Effector memory CD4-positive, alpha-beta T cell (primary cell): Measurements from ENCODE around the gene IRF1.

Source experiments
- DNase-seq, 3 donors: peaks; one replicate each; pipeline ENCODE4 v3.0.0-alpha.2; 2020
- H3K27ac ChIP-seq: 2 replicates; pipeline ENCODE4 v1.7.0; 2013; ENCODE audit warnings: mild to moderate bottlenecking, low read length, moderate library complexity; ENCODE audit not compliant: insufficient read depth, poor library complexity, severe bottlenecking
- H3K27me3 ChIP-seq: replicated peaks from 2 replicates; pipeline ENCODE4 v1.7.0; 2013; ENCODE audit warnings: mild to moderate bottlenecking, low read length; ENCODE audit not compliant: insufficient read depth, control insufficient read depth, poor library complexity, severe bottlenecking
- H3K36me3 ChIP-seq: 2 replicates; pipeline ENCODE4 v1.7.0; 2013; ENCODE audit warnings: mild to moderate bottlenecking, low read length, moderate library complexity; ENCODE audit not compliant: control insufficient read depth, insufficient read depth
- H3K4me1 ChIP-seq: 2 replicates; pipeline ENCODE4 v1.7.0; 2013; ENCODE audit warnings: low read length, mild to moderate bottlenecking; ENCODE audit not compliant: control insufficient read depth, insufficient read depth, poor library complexity, severe bottlenecking
- H3K4me3 ChIP-seq: 2 replicates; pipeline ENCODE4 v1.7.0; 2013; ENCODE audit warnings: low read length, low read depth, mild to moderate bottlenecking; ENCODE audit not compliant: insufficient read depth, poor library complexity, severe bottlenecking
- H3K9me3 ChIP-seq: 2 replicates; pipeline ENCODE4 v1.7.0; 2013; ENCODE audit warnings: mild to moderate bottlenecking, low read length, moderate library complexity; ENCODE audit not compliant: control insufficient read depth
- total RNA-seq, 3 donors: gene quantifications; one replicate each; lab custom pipeline; 2026; lab: John Stamatoyannopoulos, UW

The IRF1 gene
- 1,284 to 2,205 (median 2,073) reads per million in 3 donors for total RNA-seq

GRCh38 chr5:132490484-132491367, at the start of gene IRF1:
Gene IRF1, minus strand, starts transcription at chr5:132490773. Its CDS starts 1,295 bp downstream, at chr5:132489478.
- peaks cover 74% of the 10 kb centered on the region for H3K4me1 ChIP-seq
- no peaks in the 10 kb centered on the region for H3K27me3 ChIP-seq
- H3K4me3 ChIP-seq, result peak within 1 kb of the TSS; percentile 97
- peak; percentile 97 to 98 (median 97) for DNase-seq
- H3K36me3 ChIP-seq, result peaks cover 43% of the 10 kb centered on the region
- peak within 1 kb of the TSS; percentile 100 for H3K27ac ChIP-seq
- no peaks in the 10 kb centered on the region for H3K9me3 ChIP-seq

GRCh38 chr5:132540149-132540548, 49.6 kb upstream of the IRF1 start:
- no peaks in the 10 kb centered on the region for H3K9me3 ChIP-seq
- no peaks in the 10 kb centered on the region for H3K27me3 ChIP-seq
- H3K27ac ChIP-seq, result no peak overlapping the region
- no peaks in the 10 kb centered on the region for H3K36me3 ChIP-seq
- H3K4me3 ChIP-seq, result no peak overlapping the region
- DNase-seq, result no peak
- H3K4me1 ChIP-seq, result no peaks in the 10 kb centered on the region

GRCh38 chr5:132539716-132540115, 49.1 kb upstream of the IRF1 start:
- H3K27ac ChIP-seq, result no peak overlapping the region
- no peaks in the 10 kb centered on the region for H3K36me3 ChIP-seq
- H3K9me3 ChIP-seq, result no peaks in the 10 kb centered on the region
- DNase-seq, result no peak
- no peaks in the 10 kb centered on the region for H3K27me3 ChIP-seq
- H3K4me3 ChIP-seq, result no peak overlapping the region
- no peaks in the 10 kb centered on the region for H3K4me1 ChIP-seq

GRCh38 chr5:132530946-132531345, 40.4 kb upstream of the IRF1 start:
- no peak overlapping the region for H3K4me3 ChIP-seq
- no peak overlapping the region for H3K27ac ChIP-seq
- no peaks in the 10 kb centered on the region for H3K9me3 ChIP-seq
- H3K27me3 ChIP-seq, result no peaks in the 10 kb centered on the region
- H3K4me1 ChIP-seq, result peaks cover 10% of the 10 kb centered on the region
- no peaks in the 10 kb centered on the region for H3K36me3 ChIP-seq
- no peak for DNase-seq

- Histone ChIP-seq H3K27ac (no peak overlapping the region), H3K27me3 (no peaks in the 10 kb centered on the region), H3K4me1 (peaks cover 10% of the 10 kb centered on the region), H3K9me3 (no peaks in the 10 kb centered on the region), H3K4me3 (no peak overlapping the region), H3K36me3 (no peaks in the 10 kb centered on the region)
- DNase-seq, result no peak
These were observed 38.5 kb upstream of the IRF1 start for GRCh38 chr5:132528866-132529634.

GRCh38 chr5:132528021-132528420, 37.4 kb upstream of the IRF1 start:
- DNase-seq, result no peak
- Histone ChIP-seq H3K4me3 (no peak overlapping the region), H3K36me3 (no peaks in the 10 kb centered on the region), H3K27me3 (no peaks in the 10 kb centered on the region), H3K4me1 (peaks cover 10% of the 10 kb centered on the region), H3K9me3 (no peaks in the 10 kb centered on the region), H3K27ac (no peak overlapping the region)

GRCh38 chr5:132526974-132527564, 36.5 kb upstream of the IRF1 start:
- H3K27ac ChIP-seq, result no peak overlapping the region
- no peaks in the 10 kb centered on the region for H3K36me3 ChIP-seq
- H3K4me3 ChIP-seq, result no peak overlapping the region
- no peak for DNase-seq
- peaks cover 10% of the 10 kb centered on the region for H3K4me1 ChIP-seq
- no peaks in the 10 kb centered on the region for H3K27me3 ChIP-seq
- H3K9me3 ChIP-seq, result no peaks in the 10 kb centered on the region

GRCh38 chr5:132526290-132526973, 35.9 kb upstream of the IRF1 start:
- no peak overlapping the region for H3K4me3 ChIP-seq
- no peaks in the 10 kb centered on the region for H3K36me3 ChIP-seq
- peak in 1 of 3 donors; percentile 3 for DNase-seq
- H3K9me3 ChIP-seq, result no peaks in the 10 kb centered on the region
- H3K4me1 ChIP-seq, result peaks cover 10% of the 10 kb centered on the region
- no peaks in the 10 kb centered on the region for H3K27me3 ChIP-seq
- no peak overlapping the region for H3K27ac ChIP-seq

- no peaks in the 10 kb centered on the region for H3K27me3 ChIP-seq
- peaks cover 12% of the 10 kb centered on the region for H3K4me1 ChIP-seq
- no peaks in the 10 kb centered on the region for H3K9me3 ChIP-seq
- no peaks in the 10 kb centered on the region for H3K36me3 ChIP-seq
- DNase-seq, result no peak
- no peak overlapping the region for H3K4me3 ChIP-seq
- no peak overlapping the region for H3K27ac ChIP-seq
These were observed 34.7 kb upstream of the IRF1 start for GRCh38 chr5:132525299-132525724.
